Measurements from ENCODE around the gene CCDC185.

Gene CCDC185

DNA sequence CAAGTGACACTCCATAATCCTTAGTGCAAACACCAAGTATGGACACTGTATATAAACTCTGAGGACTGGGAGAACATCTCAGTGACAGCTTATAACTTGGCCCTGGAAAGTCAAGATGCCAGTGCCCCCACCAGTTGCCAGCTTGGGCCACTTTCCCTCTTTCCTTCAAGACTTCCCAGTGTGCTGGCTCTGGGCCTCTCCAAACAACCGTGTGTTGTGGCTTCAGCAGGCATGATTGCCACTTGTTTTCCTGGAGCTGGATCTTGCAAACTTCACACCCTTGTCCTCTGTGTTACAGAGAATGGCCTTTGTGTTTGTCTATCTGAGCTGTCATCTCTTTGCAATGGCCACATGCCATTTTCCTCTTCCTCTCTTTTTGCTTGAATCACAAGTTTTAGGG, 37.0 kb downstream of the CCDC185 start:
- no peak for DNase-seq (ENCODE audit: low spot score)

DNA sequence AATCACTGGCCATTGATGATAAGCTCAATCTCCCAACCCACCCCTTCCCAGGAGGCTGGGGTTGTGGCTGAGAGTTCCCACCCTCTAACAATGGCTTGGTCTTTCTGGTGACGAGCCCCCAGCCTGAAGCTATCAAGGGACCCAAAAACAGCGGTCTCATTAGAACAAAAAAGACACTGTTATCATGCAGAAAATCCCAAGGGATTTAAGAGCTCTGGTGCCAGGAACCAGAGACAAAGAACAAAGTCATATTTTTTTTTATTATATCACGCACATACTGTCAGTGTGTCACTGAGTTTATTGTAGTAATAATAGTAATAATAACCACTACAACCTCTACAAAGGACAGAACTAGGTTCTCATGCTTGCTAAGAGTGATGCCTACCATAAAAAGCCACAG, 43.9 kb downstream of the CCDC185 start:
- DNase-seq (ENCODE audit: low spot score) = no peak

DNA sequence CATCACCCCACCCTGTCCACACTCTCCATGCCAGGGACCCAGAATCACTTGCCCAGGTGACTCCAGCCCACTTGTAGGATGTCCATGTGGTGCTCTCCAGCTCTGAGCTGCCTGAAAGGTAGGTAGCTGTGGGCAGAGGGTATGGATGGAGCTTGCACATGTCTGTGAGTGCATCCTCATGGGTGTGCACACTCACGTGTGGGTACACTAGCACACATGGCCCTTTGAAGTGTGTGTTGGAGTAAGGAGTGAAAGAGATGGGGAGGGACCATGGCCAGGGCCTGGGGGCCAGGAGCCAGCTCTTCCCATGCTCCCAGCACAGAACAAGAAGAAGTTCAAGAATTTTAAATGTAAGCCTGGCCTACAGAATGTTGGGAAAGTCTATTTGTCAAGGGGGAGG, 50.2 kb downstream of the CCDC185 start:
- DNase-seq (ENCODE audit: low spot score) = no peak

DNA sequence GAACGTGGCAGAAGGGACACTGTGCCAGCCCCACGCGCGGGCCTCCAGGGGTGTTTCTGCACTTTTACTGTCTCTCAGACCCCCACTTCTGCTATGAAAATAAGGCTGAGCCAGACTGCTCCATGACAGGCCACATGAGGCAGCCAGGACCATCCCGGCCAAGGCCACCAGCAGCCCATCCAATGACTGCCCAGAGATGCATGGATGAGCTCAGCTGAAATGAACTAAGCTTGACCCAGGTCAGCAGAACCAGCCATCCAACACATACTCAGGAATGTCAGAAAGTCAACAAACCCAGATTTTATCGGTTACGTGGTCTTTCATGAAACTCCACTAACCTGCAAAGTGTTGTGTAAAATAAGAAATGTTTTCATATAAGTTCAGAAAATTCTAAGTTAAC, 51.2 kb downstream of the CCDC185 start:
- no peak for DNase-seq (ENCODE audit: low spot score)

Measured in LoVo (cell line).